ENCODE measurements around the gene ZNF587B. TPM values are rescaled to one million over a fixed set of nuclear protein-coding genes. Genes with fewer than 3 reads are reported as not detected.
A peak's percentile ranks its signal among the peaks of the same experiment; 100 is the strongest.
"Not testable (repeated sequence)": the region's sequence is repeated elsewhere in the genome, so short reads cannot be mapped to it uniquely, and the experiment has no call there.

Gene ZNF587B
- polyA plus RNA-seq, 3 donors = 14.2 to 18.6 (median 17.5) TPM

GRCh38 chr19:57814505-57815246 is 15.4 kb upstream of the ZNF587B start, which contains the start of gene ZNF552:
TSS of gene ZNF552 (minus strand) at chr19:57814913. CDS start at chr19:57814743, 170 bp downstream.
- DNase-seq (ENCODE audit: extremely low read depth in 1 of 11, low read depth in 9 of 11, low spot score in 4 of 11) = peak; percentile 77 to 97 (median 87)

GRCh38 chr19:57815247-57816075 is 14.6 kb upstream of the ZNF587B start:
- DNase-seq (ENCODE audit: extremely low read depth in 1 of 11, low read depth in 9 of 11, low spot score in 4 of 11) = no peak

GRCh38 chr19:57816652-57817051 is 13.4 kb upstream of the ZNF587B start:
- no peak for DNase-seq (ENCODE audit: extremely low read depth in 1 of 11, low read depth in 9 of 11, low spot score in 4 of 11)

DNA sequence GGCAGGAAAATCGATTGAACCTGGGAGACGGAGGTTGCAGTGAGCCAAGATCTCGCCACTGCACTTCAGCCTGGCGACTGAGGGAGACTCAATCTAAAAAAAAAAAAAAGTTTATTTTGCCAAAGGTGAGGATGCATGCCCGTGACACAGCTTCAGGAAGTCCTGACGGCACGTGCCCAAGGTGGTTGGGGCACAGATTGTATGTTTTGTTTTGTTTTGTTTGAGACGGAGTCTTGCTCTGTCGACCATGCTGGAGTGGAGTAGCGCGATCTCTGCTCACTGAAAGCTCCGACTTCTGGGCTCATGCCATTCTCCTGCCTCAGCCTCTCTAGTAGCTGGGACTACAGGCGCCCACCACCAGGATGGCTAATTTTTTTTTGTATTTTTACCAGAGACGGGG is 12.1 kb upstream of the ZNF587B start:
- DNase-seq (ENCODE audit: extremely low read depth in 1 of 11, low read depth in 9 of 11, low spot score in 4 of 11) = no peak

- DNase-seq (ENCODE audit: extremely low read depth in 1 of 11, low read depth in 9 of 11, low spot score in 4 of 11) = no peak
Observed at GRCh38 chr19:57818378-57818777, 11.7 kb upstream of the ZNF587B start.

DNA sequence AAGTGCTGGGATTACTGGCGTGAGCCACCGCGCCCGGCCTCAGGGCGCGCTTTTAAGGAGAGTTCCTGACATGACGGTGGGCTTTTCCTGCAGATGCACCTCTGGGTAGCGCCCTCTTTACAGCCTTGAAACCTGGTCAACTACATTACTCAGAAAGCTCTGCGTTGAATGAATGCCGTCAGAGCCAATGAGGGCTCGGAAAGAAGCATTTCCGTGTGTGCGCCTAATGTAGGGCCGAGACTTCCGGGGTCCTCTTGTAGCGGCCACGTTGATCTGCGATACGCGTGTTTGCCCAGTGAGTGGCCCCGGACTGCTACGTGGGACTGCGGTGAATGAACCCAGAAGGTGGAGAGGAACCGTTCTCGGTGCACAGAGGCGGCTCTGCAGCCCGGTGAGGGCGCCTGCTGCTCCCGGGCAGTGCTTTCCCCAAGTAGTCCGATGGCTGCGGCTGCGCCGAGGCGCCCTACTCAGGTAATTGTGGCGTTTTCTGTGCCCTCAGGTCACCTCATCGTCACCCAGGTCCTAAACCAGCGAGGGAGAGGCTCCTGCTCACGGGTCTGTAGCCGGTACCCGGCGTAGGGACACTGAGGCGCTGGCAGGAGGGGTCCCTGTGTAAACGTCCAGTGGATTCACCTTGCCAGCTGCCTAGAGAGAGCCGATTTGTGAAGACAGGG is 10.5 kb upstream of the ZNF587B start:
- DNase-seq (ENCODE audit: extremely low read depth in 1 of 11, low read depth in 9 of 11, low spot score in 4 of 11) = peak; percentile 65 to 98 (median 83)

DNA sequence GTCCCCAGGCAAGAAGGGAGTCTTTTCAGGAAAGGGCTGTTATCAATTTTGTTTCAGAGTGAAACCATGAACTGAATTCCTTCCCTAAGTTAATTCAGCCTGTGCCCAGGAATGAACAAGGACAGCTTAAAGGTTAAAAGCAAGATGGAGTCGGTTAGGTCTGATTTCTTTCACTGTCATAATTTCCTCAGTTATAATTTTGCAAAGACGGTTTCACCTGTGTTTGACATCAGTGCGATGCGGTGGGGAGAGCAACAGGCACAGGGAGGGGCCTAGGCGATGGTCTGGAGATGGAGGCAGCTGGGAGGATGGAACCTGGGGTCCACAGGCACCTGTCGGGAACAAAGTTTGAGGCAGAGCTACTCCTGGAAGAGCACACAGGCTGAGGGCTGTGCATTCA is 9.5 kb upstream of the ZNF587B start:
- no peak for DNase-seq (ENCODE audit: extremely low read depth in 1 of 11, low read depth in 9 of 11, low spot score in 4 of 11)

GRCh38 chr19:57821095-57821494 is 9.0 kb upstream of the ZNF587B start:
- DNase-seq (ENCODE audit: extremely low read depth in 1 of 11, low read depth in 9 of 11, low spot score in 4 of 11) = not testable (repeated sequence)

DNA sequence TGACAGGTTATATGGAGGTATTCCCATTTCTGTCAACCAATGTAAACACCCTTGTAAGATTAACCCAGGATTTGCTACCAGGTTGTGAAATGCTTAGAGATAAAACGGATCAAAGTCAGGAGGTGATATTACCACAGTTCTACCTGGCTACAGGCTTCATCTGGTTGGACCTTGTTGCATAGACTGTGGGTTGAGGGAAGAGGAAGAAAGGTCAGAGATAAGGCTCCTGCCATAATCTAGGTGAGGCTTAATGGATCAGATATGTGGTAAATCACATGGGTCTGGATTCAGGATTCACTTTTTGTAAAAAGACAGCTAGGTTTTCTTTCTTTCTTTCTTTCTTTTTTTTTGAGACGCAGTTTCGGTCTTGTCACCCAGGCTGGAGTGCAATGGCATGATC is 8.6 kb upstream of the ZNF587B start:
- not testable (repeated sequence) for DNase-seq (ENCODE audit: extremely low read depth in 1 of 11, low read depth in 9 of 11, low spot score in 4 of 11)

DNA sequence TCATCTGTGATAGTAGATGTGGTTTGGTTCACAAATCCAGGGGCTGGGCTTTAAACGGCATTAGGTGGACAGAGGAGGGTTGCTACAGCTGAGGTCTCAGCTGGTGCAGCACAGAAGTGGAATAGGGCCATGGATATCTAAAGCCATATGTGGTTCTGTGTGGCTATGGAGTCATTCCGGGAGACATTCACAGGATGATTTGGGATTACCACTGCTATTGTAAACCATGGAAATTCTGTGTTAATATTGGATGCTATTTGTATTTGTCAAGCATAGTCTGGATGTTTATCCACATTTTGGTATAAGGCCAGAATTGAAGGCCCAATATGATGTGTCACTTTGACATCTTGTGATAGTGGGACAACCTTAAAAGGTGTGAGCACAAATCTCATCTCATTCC is 6.9 kb upstream of the ZNF587B start:
- not testable (repeated sequence) for DNase-seq (ENCODE audit: extremely low read depth in 1 of 11, low read depth in 9 of 11, low spot score in 4 of 11)

GRCh38 chr19:57823608-57824007 is 6.5 kb upstream of the ZNF587B start:
- DNase-seq (ENCODE audit: extremely low read depth in 1 of 11, low read depth in 9 of 11, low spot score in 4 of 11) = not testable (repeated sequence)

- DNase-seq (ENCODE audit: extremely low read depth in 1 of 11, low read depth in 9 of 11, low spot score in 4 of 11) = no peak
Observed at GRCh38 chr19:57825511-57825910, 4.6 kb upstream of the ZNF587B start.

DNA sequence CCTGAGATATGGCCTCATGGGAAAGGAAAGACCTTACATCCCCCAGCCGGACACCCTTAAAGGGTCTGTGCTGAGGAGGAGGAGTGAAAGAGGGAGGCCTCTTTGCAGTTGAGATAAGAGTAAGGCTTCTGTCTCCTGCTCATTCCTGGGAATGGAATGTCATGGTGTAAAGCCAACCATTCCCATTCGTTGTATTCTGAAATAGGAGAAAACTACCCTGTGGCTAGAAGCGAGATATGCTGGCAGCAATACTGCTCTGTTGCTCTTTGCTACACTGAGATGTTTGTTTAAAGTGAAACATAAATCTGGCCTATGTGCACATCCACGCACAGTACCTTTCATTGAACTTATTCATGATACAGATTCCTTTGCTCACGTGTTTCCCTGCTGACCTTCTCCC is 783 bp upstream of the ZNF587B start:
- DNase-seq (ENCODE audit: extremely low read depth in 1 of 11, low read depth in 9 of 11, low spot score in 4 of 11) = no peak

DNA sequence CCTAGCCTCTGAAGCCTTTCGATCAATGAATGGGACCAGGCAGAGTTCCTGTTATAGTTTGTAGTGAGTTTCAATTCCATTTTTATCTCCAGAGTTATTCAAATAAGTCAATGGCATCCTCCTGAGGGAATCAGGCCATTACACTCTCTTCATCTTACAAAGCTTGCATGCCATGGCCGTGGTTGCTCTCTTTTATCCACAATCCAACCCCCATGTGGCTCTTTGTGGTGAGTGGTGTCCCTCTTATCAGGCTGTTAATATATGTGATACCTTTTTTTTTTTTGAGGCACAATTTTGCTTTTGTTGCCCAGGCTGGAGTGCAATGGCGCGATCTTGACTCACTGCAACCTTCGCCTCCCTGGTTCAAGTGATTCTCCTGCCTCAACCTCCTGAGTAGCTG is 6.9 kb downstream of the ZNF587B start:
- not testable (repeated sequence) for DNase-seq (ENCODE audit: extremely low read depth in 1 of 11, low read depth in 9 of 11, low spot score in 4 of 11)

GRCh38 chr19:57838622-57839191 is 8.6 kb downstream of the ZNF587B start:
- DNase-seq (ENCODE audit: extremely low read depth in 1 of 11, low read depth in 9 of 11, low spot score in 4 of 11) = not testable (repeated sequence)

- DNase-seq (ENCODE audit: extremely low read depth in 1 of 11, low read depth in 9 of 11, low spot score in 4 of 11) = no peak
Observed at GRCh38 chr19:57841122-57841763, 11.1 kb downstream of the ZNF587B start.

GRCh38 chr19:57847164-57847563 is 17.1 kb downstream of the ZNF587B start:
- DNase-seq (ENCODE audit: extremely low read depth in 1 of 11, low read depth in 9 of 11, low spot score in 4 of 11) = not testable (repeated sequence)

- not testable (repeated sequence) for DNase-seq (ENCODE audit: extremely low read depth in 1 of 11, low read depth in 9 of 11, low spot score in 4 of 11)
Observed at GRCh38 chr19:57849162-57849665, 19.1 kb downstream of the ZNF587B start.

All from renal cortex interstitium (tissue), 11 donors.